ENCODE measurements around the gene HERC2. TPM values are rescaled to one million over a fixed set of nuclear protein-coding genes. Genes with fewer than 3 reads are reported as not detected.

Gene HERC2
- total RNA-seq, 1 donor: 53.6 TPM

- Histone ChIP-seq H3K27ac (ENCODE audit: low read depth, low read length) (no peak overlapping the region), H3K79me2 (ENCODE audit: insufficient read depth, low read length) (no peaks in the 10 kb centered on the region), H3K9me3 (ENCODE audit: low read depth, low read length) (no peaks in the 10 kb centered on the region), H3K4me1 (ENCODE audit: insufficient read depth, low read length) (peaks cover 2% of the 10 kb centered on the region), H3K27me3 (ENCODE audit: insufficient read depth, low read length) (no peaks in the 10 kb centered on the region), H2AFZ (ENCODE audit: low read length) (no peak overlapping the region), H3K4me2 (ENCODE audit: insufficient read depth, low read length) (no peak overlapping the region), H3K4me3 (ENCODE audit: insufficient read depth, low read length) (no peak overlapping the region), H4K20me1 (ENCODE audit: insufficient read depth, low read length) (peaks cover 11% of the 10 kb centered on the region), H3K36me3 (ENCODE audit: insufficient read depth, low read length) (peaks cover 68% of the 10 kb centered on the region)
- DNase-seq (ENCODE audit: insufficient read length, low spot score, missing footprints): no peak
- no peak for TF ChIP-seq CTCF (IDR thresholded peaks at IDR 0.05; ENCODE audit: extremely low read depth, low read depth, low read length)
These were observed 203.9 kb downstream of the HERC2 start for GRCh38 chr15:28118083-28118482.

- H3K4me2 ChIP-seq (ENCODE audit: insufficient read depth, low read length): no peak overlapping the region
- peaks cover 64% of the 10 kb centered on the region for H3K36me3 ChIP-seq (ENCODE audit: insufficient read depth, low read length)
- H3K9me3 ChIP-seq (ENCODE audit: low read depth, low read length): no peaks in the 10 kb centered on the region
- DNase-seq (ENCODE audit: insufficient read length, low spot score, missing footprints): no peak
- no peaks in the 10 kb centered on the region for H3K27me3 ChIP-seq (ENCODE audit: insufficient read depth, low read length)
- no peak for TF ChIP-seq CTCF (IDR thresholded peaks at IDR 0.05; ENCODE audit: extremely low read depth, low read depth, low read length)
- H3K27ac ChIP-seq (ENCODE audit: low read depth, low read length): no peak overlapping the region
- H2AFZ ChIP-seq (ENCODE audit: low read length): no peak overlapping the region
- no peak overlapping the region for H3K4me3 ChIP-seq (ENCODE audit: insufficient read depth, low read length)
- H3K4me1 ChIP-seq (ENCODE audit: insufficient read depth, low read length): peaks cover 2% of the 10 kb centered on the region
- peaks cover 11% of the 10 kb centered on the region for H4K20me1 ChIP-seq (ENCODE audit: insufficient read depth, low read length)
- no peaks in the 10 kb centered on the region for H3K79me2 ChIP-seq (ENCODE audit: insufficient read depth, low read length)
These were observed 204.5 kb downstream of the HERC2 start for GRCh38 chr15:28117432-28117990.

GRCh38 chr15:28116521-28117431, 205.2 kb downstream of the HERC2 start:
- Histone ChIP-seq H3K27ac (ENCODE audit: low read depth, low read length) (no peak overlapping the region), H3K4me2 (ENCODE audit: insufficient read depth, low read length) (no peak overlapping the region), H3K4me1 (ENCODE audit: insufficient read depth, low read length) (peaks cover 2% of the 10 kb centered on the region), H3K9me3 (ENCODE audit: low read depth, low read length) (no peaks in the 10 kb centered on the region), H3K27me3 (ENCODE audit: insufficient read depth, low read length) (no peaks in the 10 kb centered on the region), H3K36me3 (ENCODE audit: insufficient read depth, low read length) (peaks cover 72% of the 10 kb centered on the region), H3K79me2 (ENCODE audit: insufficient read depth, low read length) (no peaks in the 10 kb centered on the region), H4K20me1 (ENCODE audit: insufficient read depth, low read length) (peaks cover 11% of the 10 kb centered on the region), H2AFZ (ENCODE audit: low read length) (no peak overlapping the region), H3K4me3 (ENCODE audit: insufficient read depth, low read length) (no peak overlapping the region)
- TF ChIP-seq CTCF (IDR thresholded peaks at IDR 0.05; ENCODE audit: extremely low read depth, low read depth, low read length): no peak
- peak; percentile 59 for DNase-seq (ENCODE audit: insufficient read length, low spot score, missing footprints)

- H3K9me3 ChIP-seq (ENCODE audit: low read depth, low read length): no peaks in the 10 kb centered on the region
- no peak overlapping the region for H3K4me2 ChIP-seq (ENCODE audit: insufficient read depth, low read length)
- H3K27ac ChIP-seq (ENCODE audit: low read depth, low read length): no peak overlapping the region
- no peaks in the 10 kb centered on the region for H3K27me3 ChIP-seq (ENCODE audit: insufficient read depth, low read length)
- H3K4me1 ChIP-seq (ENCODE audit: insufficient read depth, low read length): peaks cover 2% of the 10 kb centered on the region
- H3K79me2 ChIP-seq (ENCODE audit: insufficient read depth, low read length): no peaks in the 10 kb centered on the region
- H2AFZ ChIP-seq (ENCODE audit: low read length): no peak overlapping the region
- H3K36me3 ChIP-seq (ENCODE audit: insufficient read depth, low read length): peaks cover 74% of the 10 kb centered on the region
- H3K4me3 ChIP-seq (ENCODE audit: insufficient read depth, low read length): no peak overlapping the region
- H4K20me1 ChIP-seq (ENCODE audit: insufficient read depth, low read length): peaks cover 11% of the 10 kb centered on the region
- no peak for TF ChIP-seq CTCF (IDR thresholded peaks at IDR 0.05; ENCODE audit: extremely low read depth, low read depth, low read length)
- no peak for DNase-seq (ENCODE audit: insufficient read length, low spot score, missing footprints)
These were observed 206.1 kb downstream of the HERC2 start for GRCh38 chr15:28115871-28116270.

All from osteoblast (primary cell).